SH-SY5Y (cell line): ENCODE data around the gene ATXN7.

Source experiments
- GATA2 ChIP-seq: IDR thresholded peaks from 2 replicates; pipeline ENCODE4 v1.6.1; 2011; ENCODE audit warnings: mild to moderate bottlenecking, low read depth, low read length
- GATA3 ChIP-seq: IDR thresholded peaks from 2 replicates; pipeline ENCODE4 v1.6.1; 2011; ENCODE audit warnings: low read depth, mild to moderate bottlenecking, low read length, moderate library complexity

DNA sequence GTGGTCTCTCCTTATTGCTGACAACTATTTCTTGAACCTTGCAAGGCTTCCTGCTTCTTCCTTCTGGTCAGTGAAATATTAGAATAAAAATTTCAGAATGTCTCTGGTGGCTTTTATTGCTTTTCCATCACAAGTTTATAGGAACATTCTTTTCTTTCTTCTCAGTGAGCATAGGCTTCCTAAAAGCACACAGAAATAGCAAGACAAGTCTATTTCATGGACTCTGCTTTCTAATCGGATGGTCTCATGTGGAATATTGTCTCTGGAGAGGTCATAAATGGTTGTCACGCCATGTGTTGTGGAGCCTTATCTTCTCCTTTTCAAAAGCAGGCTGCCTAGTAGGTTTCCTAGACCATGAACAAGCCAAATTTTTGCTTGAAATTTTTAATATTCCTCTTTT lies 169.4 kb downstream of the ATXN7 start:
- TF ChIP-seq GATA2 (no peak), GATA3 (no peak)
